ENCODE data around the gene AQP9.

The AQP9 gene

DNA sequence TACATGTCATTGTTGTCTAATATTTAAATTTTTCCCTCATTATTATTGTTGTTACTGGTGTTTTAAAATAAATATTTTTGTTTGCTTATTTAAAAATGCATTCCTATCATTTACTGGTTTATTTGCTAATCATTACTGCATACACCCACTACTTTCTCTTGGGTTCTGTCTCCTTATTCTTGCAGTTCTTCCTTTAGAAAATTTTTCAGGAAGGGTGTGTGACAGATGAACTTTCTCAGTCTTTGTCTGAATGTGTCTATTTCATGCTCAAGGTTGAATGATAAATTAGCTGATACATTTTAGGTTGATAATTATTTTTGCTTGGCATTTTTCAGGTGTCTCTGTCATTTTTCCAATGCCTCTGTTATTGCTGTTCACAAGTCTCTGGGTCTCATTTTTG, 7.4 kb downstream of the AQP9 start:
- no peak for DNase-seq (ENCODE audit: low read depth in 2 of 2)
- TF ChIP-seq, protein P1, sequence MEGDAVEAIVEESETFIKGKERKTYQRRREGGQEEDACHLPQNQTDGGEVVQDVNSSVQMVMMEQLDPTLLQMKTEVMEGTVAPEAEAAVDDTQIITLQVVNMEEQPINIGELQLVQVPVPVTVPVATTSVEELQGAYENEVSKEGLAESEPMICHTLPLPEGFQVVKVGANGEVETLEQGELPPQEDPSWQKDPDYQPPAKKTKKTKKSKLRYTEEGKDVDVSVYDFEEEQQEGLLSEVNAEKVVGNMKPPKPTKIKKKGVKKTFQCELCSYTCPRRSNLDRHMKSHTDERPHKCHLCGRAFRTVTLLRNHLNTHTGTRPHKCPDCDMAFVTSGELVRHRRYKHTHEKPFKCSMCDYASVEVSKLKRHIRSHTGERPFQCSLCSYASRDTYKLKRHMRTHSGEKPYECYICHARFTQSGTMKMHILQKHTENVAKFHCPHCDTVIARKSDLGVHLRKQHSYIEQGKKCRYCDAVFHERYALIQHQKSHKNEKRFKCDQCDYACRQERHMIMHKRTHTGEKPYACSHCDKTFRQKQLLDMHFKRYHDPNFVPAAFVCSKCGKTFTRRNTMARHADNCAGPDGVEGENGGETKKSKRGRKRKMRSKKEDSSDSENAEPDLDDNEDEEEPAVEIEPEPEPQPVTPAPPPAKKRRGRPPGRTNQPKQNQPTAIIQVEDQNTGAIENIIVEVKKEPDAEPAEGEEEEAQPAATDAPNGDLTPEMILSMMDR (IDR thresholded peaks at IDR 0.05; ENCODE audit: low read depth, low read length): no peak
- H3K4me3 ChIP-seq (replicated peaks in 1 of 2; ENCODE audit: low read depth in 2 of 2, low read length in 2 of 2): no peak overlapping the region

DNA sequence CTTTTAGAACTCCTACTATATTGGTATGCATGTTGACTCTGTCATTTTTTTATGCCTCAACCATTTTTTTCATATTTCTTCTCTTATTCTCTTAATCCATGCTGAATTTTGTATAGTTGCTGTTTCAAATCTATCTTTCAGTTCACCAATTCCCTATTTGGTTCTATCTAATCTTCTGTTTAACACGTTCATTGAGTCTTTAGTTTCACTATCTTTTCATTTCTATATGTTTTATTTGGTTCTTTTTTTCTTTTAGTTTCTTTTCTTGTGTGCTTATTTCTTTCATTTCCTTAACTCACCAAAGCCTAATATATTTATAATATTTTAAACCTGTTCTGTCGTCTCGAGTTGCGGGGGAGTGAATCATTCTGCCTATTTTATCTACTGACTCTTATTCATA, 8.0 kb downstream of the AQP9 start:
- H3K4me3 ChIP-seq (replicated peaks in 1 of 2; ENCODE audit: low read depth in 2 of 2, low read length in 2 of 2): no peak overlapping the region
- DNase-seq (ENCODE audit: low read depth in 2 of 2): no peak
- TF ChIP-seq, protein P1 (IDR thresholded peaks at IDR 0.05; ENCODE audit: low read depth, low read length): no peak

DNA sequence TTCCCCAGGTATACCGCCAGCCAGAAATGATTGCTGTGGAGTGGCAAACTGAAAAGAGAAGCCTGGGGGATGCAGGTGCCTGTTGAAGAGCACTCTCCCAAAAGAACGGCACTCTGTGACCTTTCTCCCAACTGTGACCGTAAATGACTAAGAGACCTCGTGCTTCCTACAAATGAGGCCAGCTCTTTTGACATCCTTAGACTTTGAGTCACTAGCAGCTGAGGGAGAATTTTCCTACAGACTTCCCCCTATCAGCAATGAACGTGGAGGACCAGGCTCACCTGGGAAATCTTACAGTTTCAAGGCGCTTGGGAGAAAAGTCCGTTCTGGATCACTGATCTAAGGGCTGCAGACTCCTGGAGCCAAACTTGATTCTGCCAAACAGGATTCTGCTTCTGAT, 8.6 kb downstream of the AQP9 start:
- TF ChIP-seq, protein P1 (IDR thresholded peaks at IDR 0.05; ENCODE audit: low read depth, low read length): no peak

DNA sequence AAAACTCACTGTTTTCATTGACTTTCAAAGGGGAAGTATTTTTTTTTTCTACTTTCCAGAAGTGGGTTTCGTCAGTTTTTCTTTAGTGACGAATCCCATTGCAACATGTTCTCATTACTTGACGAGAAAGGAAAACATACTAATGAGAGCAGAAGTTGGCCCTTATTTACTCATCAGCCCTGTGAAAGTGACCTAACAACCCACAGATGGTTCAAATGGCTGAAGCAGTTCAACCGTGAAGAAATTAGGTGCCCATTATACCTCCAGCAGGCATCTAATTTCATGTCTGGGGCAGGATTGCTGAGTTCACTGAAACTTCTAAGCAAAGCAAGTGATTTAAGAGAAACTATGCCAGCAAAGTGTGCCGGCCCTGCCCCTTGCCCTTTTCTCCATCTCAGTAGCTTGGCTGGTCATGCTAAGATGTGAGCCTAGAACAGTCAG, 9.0 kb downstream of the AQP9 start:
- no peak overlapping the region for H3K4me3 ChIP-seq (replicated peaks in 1 of 2; ENCODE audit: low read depth in 2 of 2, low read length in 2 of 2)
- peak in 1 of 2 donors; percentile 33 for DNase-seq (ENCODE audit: low read depth in 2 of 2)
- TF ChIP-seq, protein P1 (IDR thresholded peaks at IDR 0.05; ENCODE audit: low read depth, low read length): no peak

More for the DNA sequence above, 8.6 kb downstream of the AQP9 start:
- H3K4me3 ChIP-seq (replicated peaks in 1 of 2; ENCODE audit: low read depth in 2 of 2, low read length in 2 of 2): no peak overlapping the region
- peak; percentile 5 to 58 for DNase-seq (ENCODE audit: low read depth in 2 of 2)

DNA sequence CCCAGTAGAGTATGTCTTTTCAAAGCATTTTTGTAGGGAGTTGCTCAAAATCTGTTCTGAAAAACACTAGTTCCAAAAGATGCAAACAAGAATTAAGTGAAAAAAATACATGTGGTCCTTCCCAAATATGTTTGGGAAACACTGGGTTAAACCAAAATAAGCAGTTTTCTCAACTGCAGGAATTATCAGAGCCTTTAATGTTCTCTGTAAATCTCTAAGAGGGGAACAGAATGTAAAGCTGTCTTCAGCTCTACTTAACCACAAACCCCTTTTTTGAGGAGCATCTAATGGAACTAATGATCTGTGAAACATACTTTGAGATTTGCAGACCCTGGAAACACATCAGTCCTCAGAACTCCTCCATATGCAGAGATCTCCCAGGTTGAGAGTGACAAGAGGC, 9.9 kb downstream of the AQP9 start:
- DNase-seq (ENCODE audit: low read depth in 2 of 2): no peak
- H3K4me3 ChIP-seq (replicated peaks in 1 of 2; ENCODE audit: low read depth in 2 of 2, low read length in 2 of 2): no peak overlapping the region
- TF ChIP-seq, protein P1 (IDR thresholded peaks at IDR 0.05; ENCODE audit: low read depth, low read length): no peak

DNA sequence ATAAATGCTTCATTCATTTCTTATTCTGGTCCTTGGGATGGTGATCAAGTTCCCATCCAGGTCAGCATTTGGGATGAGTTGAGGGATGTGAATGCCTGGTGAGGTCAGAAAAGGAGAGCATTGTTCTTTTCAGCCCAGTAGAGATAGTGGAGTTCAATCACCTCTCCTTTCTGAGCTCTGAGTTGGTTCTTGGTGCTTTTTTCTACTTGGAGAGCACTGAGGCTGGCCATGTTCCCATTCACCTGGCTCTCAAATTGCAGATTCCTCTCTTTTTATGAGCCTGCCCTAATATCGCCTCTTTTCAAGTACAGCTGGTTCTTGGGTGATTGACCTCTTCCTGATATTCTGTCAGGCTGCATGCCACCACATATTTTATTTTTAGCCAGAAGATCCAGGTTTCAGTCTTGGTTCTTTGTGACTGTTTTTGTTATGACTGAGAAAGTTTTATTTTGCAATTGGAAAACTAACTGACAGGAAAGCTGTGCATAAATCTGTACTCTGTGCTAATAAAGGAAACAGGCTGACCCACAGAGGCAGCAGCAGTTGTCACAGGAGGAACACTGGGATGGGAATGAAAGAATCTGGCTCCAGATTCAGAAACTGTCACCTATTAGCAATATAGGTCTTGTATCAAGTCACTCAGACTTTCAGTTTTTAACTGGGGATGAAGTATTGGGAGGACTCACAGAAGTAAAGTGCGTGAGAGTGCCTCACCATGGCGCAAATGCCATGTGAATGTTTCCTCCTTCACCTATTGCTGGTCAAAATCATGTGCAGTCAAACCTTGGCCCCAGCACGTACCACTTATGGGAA, 10.7 kb downstream of the AQP9 start:
- TF ChIP-seq, protein P1 (IDR thresholded peaks at IDR 0.05; ENCODE audit: low read depth, low read length): no peak
- no peak for DNase-seq (ENCODE audit: low read depth in 2 of 2)

More for the DNA sequence above, 10.7 kb downstream of the AQP9 start:
- no peak overlapping the region for H3K4me3 ChIP-seq (replicated peaks in 1 of 2; ENCODE audit: low read depth in 2 of 2, low read length in 2 of 2)
